Activated CD8-positive, alpha-beta memory T cell treated with anti-CD3 and anti-CD28 coated beads for 36 hours (primary cell): ENCODE data around the gene CLEC2D. TPM values are rescaled to one million over a fixed set of nuclear protein-coding genes. Genes with fewer than 3 reads are reported as not detected.
"Not testable (repeated sequence)": the region's sequence is repeated elsewhere in the genome, so short reads cannot be mapped to it uniquely, and the experiment has no call there.

Experiments
- CTCF ChIA-PET: fragments of 350-600 bp; sonication (Branson Sonifier 250); formaldehyde crosslinking; loops from one replicate; lab custom pipeline; 2021; ENCODE audit warnings: antibody characterized with exemption; lab: Charles Lee
- POLR2A ChIA-PET: fragments of 350-600 bp; sonication (Branson Sonifier 250); formaldehyde crosslinking; loops from one replicate; lab custom pipeline; 2021; ENCODE audit warnings: antibody characterized with exemption; lab: Charles Lee
- total RNA-seq, 2 experiments: library from RNA; stranded (reverse); gene quantifications; one replicate each; pipeline ENCODE4 v1.2.3, GENCODE V29; 2021

The CLEC2D gene
- total RNA-seq, 2 experiments from 2014 or later, result 254 to 271 TPM

- CTCF ChIA-PET, result interaction anchor here (1.3 kb wide), 1 partner anchor 29 kb away, joined by 6 read pairs; no protein-coding TSS in a partner anchor
- POLR2A ChIA-PET, result not testable (repeated sequence)
Observed at GRCh38 chr12:9685366-9685765, 15.9 kb downstream of the CLEC2D start.

GRCh38 chr12:9685915-9686314 lies 16.4 kb downstream of the CLEC2D start:
- CTCF ChIA-PET, result no interaction called here
- POLR2A ChIA-PET, result no interaction called here

- POLR2A ChIA-PET, result interaction anchor here (0.7 kb wide), 1 partner anchor 9 kb away, joined by 8 read pairs; no protein-coding TSS in a partner anchor
- CTCF ChIA-PET, result interaction anchor here (0.8 to 1.6 kb wide), 3 partner anchors 11 to 21 kb away, joined by 3 to 5 read pairs (median 3); no protein-coding TSS in a partner anchor
Observed at GRCh38 chr12:9687228-9687627, 17.7 kb downstream of the CLEC2D start.

GRCh38 chr12:9692909-9693308 lies 23.4 kb downstream of the CLEC2D start:
- POLR2A ChIA-PET, result no interaction called here
- CTCF ChIA-PET, result interaction anchor here (1.5 kb wide), 1 partner anchor 59 kb away, joined by 3 read pairs; no protein-coding TSS in a partner anchor

GRCh38 chr12:9694241-9694640 lies 24.7 kb downstream of the CLEC2D start:
- CTCF ChIA-PET, result interaction anchor here (1.5 kb wide), 1 partner anchor 60 kb away, joined by 3 read pairs; no protein-coding TSS in a partner anchor
- POLR2A ChIA-PET, result interaction anchor here (0.6 kb wide), 1 partner anchor 46 kb away, joined by 5 read pairs; no protein-coding TSS in a partner anchor

- POLR2A ChIA-PET, CTCF ChIA-PET: not testable (repeated sequence)
Observed at GRCh38 chr12:9695150-9695549, 25.6 kb downstream of the CLEC2D start.

- POLR2A ChIA-PET, CTCF ChIA-PET: not testable (repeated sequence)
Observed at GRCh38 chr12:9695661-9696060, 26.1 kb downstream of the CLEC2D start.

- CTCF ChIA-PET, result interaction anchor here (0.8 to 1.3 kb wide), 3 partner anchors 11 to 13 kb away, joined by 3 to 4 read pairs (median 3); no protein-coding TSS in a partner anchor
- POLR2A ChIA-PET, result no interaction called here
Observed at GRCh38 chr12:9697619-9698018, 28.1 kb downstream of the CLEC2D start.

GRCh38 chr12:9698681-9699080 lies 29.2 kb downstream of the CLEC2D start:
- POLR2A ChIA-PET, result no interaction called here
- CTCF ChIA-PET, result interaction anchor here (1.2 to 1.7 kb wide), 3 partner anchors 9 to 12 kb away, joined by 3 to 7 read pairs (median 4); no protein-coding TSS in a partner anchor

- CTCF ChIA-PET, result interaction anchor here (1.7 kb wide), 1 partner anchor 9 kb away, joined by 7 read pairs; no protein-coding TSS in a partner anchor
- POLR2A ChIA-PET, result no interaction called here
Observed at GRCh38 chr12:9699269-9699897, 29.9 kb downstream of the CLEC2D start.

- CTCF ChIA-PET, result interaction anchor here (1.7 kb wide), 1 partner anchor 8 kb away, joined by 7 read pairs; no protein-coding TSS in a partner anchor
- POLR2A ChIA-PET, result no interaction called here
Observed at GRCh38 chr12:9699898-9700605, 30.5 kb downstream of the CLEC2D start.

GRCh38 chr12:9700606-9700956 lies 31.1 kb downstream of the CLEC2D start:
- CTCF ChIA-PET, result interaction anchor here (1.7 kb wide), 1 partner anchor 7 kb away, joined by 7 read pairs; no protein-coding TSS in a partner anchor

GRCh38 chr12:9701380-9702154 lies 32.1 kb downstream of the CLEC2D start:
- CTCF ChIA-PET, result interaction anchor here (1.2 kb wide), 1 partner anchor 41 kb away, joined by 3 read pairs; no protein-coding TSS in a partner anchor

More at GRCh38 chr12:9700606-9700956, 31.1 kb downstream of the CLEC2D start:
- POLR2A ChIA-PET, result no interaction called here

GRCh38 chr12:9702255-9702654 lies 32.7 kb downstream of the CLEC2D start:
- ChIA-PET CTCF (interaction anchor here (1.2 kb wide), 1 partner anchor 40 kb away, joined by 3 read pairs; no protein-coding TSS in a partner anchor), POLR2A (interaction anchor here (0.8 to 1.5 kb wide), 4 partner anchors 10 to 431 kb away, joined by 3 to 4 read pairs (median 4); partner anchors contain the start of gene CLEC2D)

More at GRCh38 chr12:9701380-9702154, 32.1 kb downstream of the CLEC2D start:
- POLR2A ChIA-PET, result interaction anchor here (0.8 to 1.5 kb wide), 3 partner anchors 10 to 32 kb away, joined by 3 to 4 read pairs (median 4); partner anchors contain the start of gene CLEC2D

GRCh38 chr12:9704561-9704960 lies 35.0 kb downstream of the CLEC2D start:
- CTCF ChIA-PET, POLR2A ChIA-PET: not testable (repeated sequence)

GRCh38 chr12:9706086-9706685 lies 36.7 kb downstream of the CLEC2D start:
- POLR2A ChIA-PET, result no interaction called here

GRCh38 chr12:9707356-9707755 lies 37.8 kb downstream of the CLEC2D start:
- ChIA-PET CTCF (interaction anchor here (0.8 to 1.9 kb wide), 7 partner anchors 8 to 365 kb away, joined by 3 to 7 read pairs (median 5); no protein-coding TSS in a partner anchor), POLR2A (no interaction called here)

More at GRCh38 chr12:9706086-9706685, 36.7 kb downstream of the CLEC2D start:
- CTCF ChIA-PET, result interaction anchor here (0.8 kb wide), 1 partner anchor 685 kb away, joined by 3 read pairs; no protein-coding TSS in a partner anchor
